ENCODE data around the gene PTPRN2. TPM values are rescaled to one million over a fixed set of nuclear protein-coding genes. Genes with fewer than 3 reads are reported as not detected.

PTPRN2 gene
- total and polyA plus RNA-seq, 2 of the 8 experiments (the other 6 are each of a cell fraction or from before 2014, with no cell fraction given), result 2.6 to 4.5 TPM

GRCh38 chr7:158354861-158355260 lies 232.8 kb downstream of the PTPRN2 start:
- Histone ChIP-seq H4K5ac (ENCODE audit: insufficient read length, low read depth, low read length) (no peak overlapping the region), H4K91ac (replicated peaks; ENCODE audit: insufficient read length, low read length) (no peak overlapping the region), H3K9me3 (ENCODE audit: insufficient read depth in 2 of 2, low read depth in 1 of 2, low read length in 1 of 2) (peaks cover 0 to 5% of the 10 kb centered on the region in 2 experiments; a peak in 1 of 4 replicates), H3K4me2 (ENCODE audit: insufficient read depth in 1 of 2, low read depth in 2 of 2, low read length in 2 of 2) (no peak overlapping the region), H3K79me2 (ENCODE audit: control insufficient read depth in 1 of 2, insufficient read depth in 2 of 2, low read length in 2 of 2) (no peaks in the 10 kb centered on the region), H3K4me3 (ENCODE audit: extremely low read depth in 1 of 4, insufficient read depth in 2 of 4, low read depth in 3 of 4, low read length in 4 of 4) (no peak overlapping the region), H3K79me1 (ENCODE audit: low read depth, low read length) (no peaks in the 10 kb centered on the region), H4K20me1 (replicated peaks in 1 of 2; ENCODE audit: control insufficient read depth in 1 of 2, insufficient read depth in 2 of 2, low read length in 2 of 2) (no peaks in the 10 kb centered on the region), H3K4ac (replicated peaks; ENCODE audit: insufficient read length, low read depth, low read length) (no peak overlapping the region), H2BK120ac (replicated peaks; ENCODE audit: low read depth, low read length) (no peak overlapping the region), H2AK5ac (ENCODE audit: low read depth, low read length) (no peak overlapping the region), H3K23ac (ENCODE audit: insufficient read length) (no peak overlapping the region), H3K9ac (replicated peaks in 1 of 4; ENCODE audit: extremely low read depth in 1 of 4, low read depth in 3 of 4, low read length in 3 of 4) (no peak overlapping the region), H3K4me1 (replicated peaks in 1 of 4; ENCODE audit: control insufficient read depth in 3 of 4, insufficient read depth in 4 of 4, low read length in 3 of 4) (peaks cover 0 to 10% (median 4%) of the 10 kb centered on the region in 4 experiments; a peak in 4 of 7 replicates), H4K8ac (ENCODE audit: extremely low read depth, insufficient read depth, low read length) (no peak overlapping the region), H2AFZ (ENCODE audit: low read length) (no peak overlapping the region), H3K27me3 (replicated peaks in 1 of 4; ENCODE audit: control insufficient read depth in 3 of 4, extremely low read depth in 1 of 4, insufficient read depth in 3 of 4, low read length in 3 of 4) (peaks cover 0 to 19% (median 11%) of the 10 kb centered on the region in 4 experiments; a peak in 4 of 7 replicates), H3K27ac (ENCODE audit: low read depth, low read length) (no peak overlapping the region), H2BK20ac (ENCODE audit: low read length) (no peak overlapping the region), H3K36me3 (ENCODE audit: control insufficient read depth in 2 of 4, insufficient read depth in 4 of 4, low read length in 3 of 4) (no peaks in the 10 kb centered on the region), H2BK15ac (ENCODE audit: low read length) (no peak overlapping the region), H2BK5ac (ENCODE audit: low read depth, low read length) (no peak overlapping the region), H3K18ac (ENCODE audit: extremely low read depth, low read length) (no peak overlapping the region), H3K56ac (replicated peaks; ENCODE audit: insufficient read length, low read depth, low read length) (no peak overlapping the region), H3K14ac (ENCODE audit: insufficient read length) (no peak overlapping the region), H3K23me2 (ENCODE audit: low read depth, low read length) (peaks cover 3% of the 10 kb centered on the region; the same call in 1 of the 2 replicates), H2BK12ac (ENCODE audit: low read depth, low read length) (no peak overlapping the region)
- no peak for DNase-seq (ENCODE audit: low read depth in 1 of 2, low spot score in 2 of 2)
- ChIA-PET POLR2A (ENCODE audit: partially characterized antibody) (no interaction called here), CTCF (ENCODE audit: partially characterized antibody) (interaction anchor here (0.6 to 5.6 kb wide), 41 partner anchors 9 to 922 kb away, joined by 3 to 50 read pairs (median 4); no protein-coding TSS in a partner anchor)
- FAIRE-seq, result no peak
- TF ChIP-seq YY1 (IDR thresholded peaks at IDR 0.05; ENCODE audit: low read depth, low read length), result no peak
- TF ChIP-seq TAF1 (IDR thresholded peaks at IDR 0.05; ENCODE audit: low read depth, low read length), result no peak
- WGBS, 2 experiments (ENCODE audit: extremely low coverage in 1 of 2, insufficient coverage in 1 of 2, insufficient read length in 1 of 2, insufficient replicate concordance in 2 of 2, low coverage in 1 of 2, low lambda C conversion rate in 2 of 2, missing lambda C conversion rate in 1 of 2), result 87% methylated on average over 3 of the region's 3 CpGs; no CpG with 5 or more reads in 1 of the 2 experiments

Data from H1 (cell line).